CD4-positive, alpha-beta T cell (primary cell): Measurements from ENCODE around the gene MNT. TPM values are rescaled to one million over a fixed set of nuclear protein-coding genes. Genes with fewer than 3 reads are reported as not detected.

Source experiments
- ATAC-seq: fragments of 200-7000 bp; cut with Tn5 transposase; one replicate; pipeline ENCODE4 v1.10.0; 2022; ENCODE audit warnings: mild to moderate bottlenecking; ENCODE audit not compliant: poor library complexity
- CTCF ChIA-PET: fragments of 350-600 bp; sonication (Branson Sonifier 250); formaldehyde crosslinking; loops from one replicate; lab custom pipeline; 2021; ENCODE audit warnings: antibody characterized with exemption, inconsistent platforms; lab: Charles Lee
- POLR2A ChIA-PET: fragments of 350-600 bp; sonication (Branson Sonifier 250); formaldehyde crosslinking; loops from one replicate; lab custom pipeline; 2021; ENCODE audit warnings: antibody characterized with exemption, inconsistent platforms; lab: Charles Lee
- DNase-seq, 14 experiments: peaks; one replicate each; pipeline ENCODE4 v3.0.0-alpha.2; 2013 to 2020; ENCODE audit warnings: mixed read lengths in 2 of 14
- H3K27ac ChIP-seq, 2 donors: one replicate each; pipeline versions ENCODE4 v1.5.1 to v1.7.0; 2013; ENCODE audit warnings: low read length in 2 of 2, low read depth in 1 of 2, mild to moderate bottlenecking in 1 of 2
- H3K27me3 ChIP-seq, 2 experiments: 1 replicate in 1 of 2; 2 replicates in 1 of 2; pipeline versions ENCODE4 v1.6.1 to v1.7.0; 2013; ENCODE audit warnings: low read length in 2 of 2, control low read depth in 1 of 2, mild to moderate bottlenecking in 1 of 2, moderate library complexity in 1 of 2; ENCODE audit not compliant: insufficient read depth in 2 of 2, control insufficient read depth in 1 of 2
- H3K36me3 ChIP-seq: one replicate; pipeline ENCODE4 v1.6.1; 2013; ENCODE audit warnings: low read length, control low read depth; ENCODE audit not compliant: insufficient read depth
- H3K4me1 ChIP-seq: one replicate; pipeline ENCODE4 v1.6.1; 2013; ENCODE audit warnings: low read length, control low read depth; ENCODE audit not compliant: insufficient read depth
- H3K4me3 ChIP-seq: one replicate; pipeline ENCODE4 v1.5.1; 2013; ENCODE audit warnings: mild to moderate bottlenecking, low read length, moderate library complexity
- H3K9me3 ChIP-seq, 2 experiments: 1 replicate in 1 of 2; 2 replicates in 1 of 2; pipeline versions ENCODE4 v1.6.1 to v1.7.0; 2013; ENCODE audit warnings: low read length in 2 of 2, mild to moderate bottlenecking in 2 of 2, control low read depth in 1 of 2, moderate library complexity in 1 of 2; ENCODE audit not compliant: control insufficient read depth in 1 of 2, insufficient read depth in 1 of 2
- H3K27ac Mint-ChIP-seq: one replicate; pipeline ENCODE4 v1.8.0; 2020; ENCODE audit warnings: mixed read lengths
- H3K27me3 Mint-ChIP-seq: one replicate; pipeline ENCODE4 v1.8.0; 2021; ENCODE audit warnings: mixed read lengths
- H3K36me3 Mint-ChIP-seq: one replicate; pipeline ENCODE4 v1.8.0; 2021; ENCODE audit warnings: low read depth, mixed read lengths
- H3K4me1 Mint-ChIP-seq: one replicate; pipeline ENCODE4 v1.8.0; 2021; ENCODE audit warnings: low read depth, mixed read lengths
- H3K4me3 Mint-ChIP-seq: one replicate; pipeline ENCODE4 v1.8.0; 2020; ENCODE audit warnings: mild to moderate bottlenecking, mixed read lengths
- H3K9me3 Mint-ChIP-seq: one replicate; pipeline ENCODE4 v1.8.0; 2020; ENCODE audit warnings: mixed read lengths
- intact Hi-C, 2 experiments: fragments of 100-400 bp; cut with DNase I in 1 of 2; cut with micrococcal nuclease in 1 of 2; formaldehyde crosslinking; loops; one replicate each; pipeline versions ENCODE4 v1.15.1 to v1.9.0; 2023 to 2025; cut with DNase I, micrococcal nuclease
- total RNA-seq, 174 experiments: library from RNA in 2 of 174; stranded (reverse) in 2 of 174; gene quantifications; one replicate each; pipeline ENCODE4 v1.2.3 and lab custom pipeline; 2021 to 2026
- TF ChIP-seq, protein P1 (sequence below): fragments of 200-600 bp; IDR thresholded peaks from one replicate; pipeline ENCODE4 v1.8.0; 2022; ENCODE audit warnings: antibody characterized with exemption, mild to moderate bottlenecking

The MNT gene
- total RNA-seq, 2 experiments from 2014 or later, result 111 to 118 TPM

DNA sequence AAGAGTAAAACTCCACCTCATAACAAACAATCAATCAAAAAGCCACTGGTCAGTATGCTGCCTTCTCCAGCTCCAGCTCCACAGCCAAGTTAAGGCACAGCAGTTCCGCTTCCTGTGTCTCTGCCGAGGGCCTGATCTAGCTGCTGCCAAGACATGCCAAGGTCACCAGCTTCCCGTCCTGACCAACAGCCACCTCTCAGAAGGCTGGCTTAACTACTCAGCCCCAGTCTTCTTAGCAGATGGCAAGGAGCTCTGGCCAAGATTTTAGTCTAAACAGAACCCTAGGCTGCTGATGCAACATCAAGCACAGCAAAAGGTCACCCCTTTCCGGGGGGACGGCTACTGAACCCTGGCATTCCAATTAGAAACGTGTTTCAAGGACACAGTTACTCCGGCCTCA, 17.7 kb upstream of the MNT start:
- ChIA-PET POLR2A (interaction anchor here (1.2 to 2.6 kb wide), 3 partner anchors 25 to 36 kb away, joined by 3 to 9 read pairs (median 4); no protein-coding TSS in a partner anchor), CTCF (interaction anchor here (7.7 kb wide), 1 partner anchor 36 kb away, joined by 204 read pairs; no protein-coding TSS in a partner anchor)
- no peaks in the 10 kb centered on the region for H3K4me1 Mint-ChIP-seq
- H3K36me3 Mint-ChIP-seq, result peaks cover 69% of the 10 kb centered on the region
- H3K9me3 Mint-ChIP-seq, result no peaks in the 10 kb centered on the region
- ATAC-seq (no peak), DNase-seq (peak in 1 of 14 experiments; percentile 21)
- H3K9me3 ChIP-seq, result no peaks in the 10 kb centered on the region
- H3K27ac Mint-ChIP-seq, result no peak overlapping the region
- H3K27me3 Mint-ChIP-seq, result no peaks in the 10 kb centered on the region
- no peaks in the 10 kb centered on the region for H3K4me1 ChIP-seq
- no peaks in the 10 kb centered on the region for H3K27me3 ChIP-seq
- intact Hi-C loops, result no loop called here
- peaks cover 46% of the 10 kb centered on the region for H3K36me3 ChIP-seq
- TF ChIP-seq, protein P1, sequence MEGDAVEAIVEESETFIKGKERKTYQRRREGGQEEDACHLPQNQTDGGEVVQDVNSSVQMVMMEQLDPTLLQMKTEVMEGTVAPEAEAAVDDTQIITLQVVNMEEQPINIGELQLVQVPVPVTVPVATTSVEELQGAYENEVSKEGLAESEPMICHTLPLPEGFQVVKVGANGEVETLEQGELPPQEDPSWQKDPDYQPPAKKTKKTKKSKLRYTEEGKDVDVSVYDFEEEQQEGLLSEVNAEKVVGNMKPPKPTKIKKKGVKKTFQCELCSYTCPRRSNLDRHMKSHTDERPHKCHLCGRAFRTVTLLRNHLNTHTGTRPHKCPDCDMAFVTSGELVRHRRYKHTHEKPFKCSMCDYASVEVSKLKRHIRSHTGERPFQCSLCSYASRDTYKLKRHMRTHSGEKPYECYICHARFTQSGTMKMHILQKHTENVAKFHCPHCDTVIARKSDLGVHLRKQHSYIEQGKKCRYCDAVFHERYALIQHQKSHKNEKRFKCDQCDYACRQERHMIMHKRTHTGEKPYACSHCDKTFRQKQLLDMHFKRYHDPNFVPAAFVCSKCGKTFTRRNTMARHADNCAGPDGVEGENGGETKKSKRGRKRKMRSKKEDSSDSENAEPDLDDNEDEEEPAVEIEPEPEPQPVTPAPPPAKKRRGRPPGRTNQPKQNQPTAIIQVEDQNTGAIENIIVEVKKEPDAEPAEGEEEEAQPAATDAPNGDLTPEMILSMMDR, result no peak
- no peak overlapping the region for H3K4me3 ChIP-seq
- no peak overlapping the region for H3K27ac ChIP-seq
- no peak overlapping the region for H3K4me3 Mint-ChIP-seq

DNA sequence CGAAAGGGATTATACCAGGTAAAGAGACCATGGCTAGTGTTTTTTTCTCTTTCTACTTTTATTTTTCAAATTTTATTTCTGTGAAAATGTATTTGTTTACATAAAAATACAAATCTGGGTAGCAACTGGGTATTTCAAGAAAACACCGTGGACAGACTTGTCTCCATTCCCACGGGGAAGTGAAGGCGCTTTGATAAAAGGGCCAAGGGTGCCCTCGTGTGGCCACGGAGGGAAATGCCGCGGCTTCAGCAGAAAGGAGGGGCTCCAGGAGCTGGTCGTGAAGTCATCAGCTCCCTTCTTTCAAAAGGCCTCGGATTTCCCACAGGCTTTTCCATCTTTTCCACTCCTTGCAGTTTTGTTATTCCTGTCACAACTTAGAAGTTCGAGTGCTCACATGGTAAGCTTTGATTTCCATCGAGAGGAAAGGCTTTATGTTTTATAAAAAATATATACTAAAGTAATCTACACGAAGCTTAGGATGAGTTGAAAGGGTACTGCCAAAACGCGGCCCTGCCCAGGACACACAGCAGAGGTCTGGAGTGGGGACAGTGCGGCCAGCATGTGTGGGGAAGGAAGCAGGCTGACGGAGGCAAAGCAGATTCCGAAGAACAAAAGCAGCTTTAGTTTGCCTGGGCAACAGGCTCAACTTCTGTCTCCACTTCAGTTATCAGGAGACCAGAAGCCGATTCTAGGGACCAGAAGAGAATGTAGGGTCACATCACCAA, 15.3 kb upstream of the MNT start:
- peaks cover 40% of the 10 kb centered on the region for H3K36me3 ChIP-seq
- ChIA-PET CTCF (interaction anchor here (0.7 to 7.7 kb wide), 21 partner anchors 9 to 369 kb away, joined by 3 to 204 read pairs (median 4); partner anchors contain the start of genes SGSM2 and TSR1), POLR2A (interaction anchor here (0.7 to 3.2 kb wide), 7 partner anchors 10 to 84 kb away, joined by 4 to 56 read pairs (median 6); no protein-coding TSS in a partner anchor)
- no peaks in the 10 kb centered on the region for H3K9me3 Mint-ChIP-seq
- no peak overlapping the region for H3K4me3 Mint-ChIP-seq
- TF ChIP-seq, protein P1, result peak; percentile 98
- no peaks in the 10 kb centered on the region for H3K4me1 Mint-ChIP-seq
- H3K4me1 ChIP-seq, result no peaks in the 10 kb centered on the region
- H3K27me3 ChIP-seq, result no peaks in the 10 kb centered on the region
- ATAC-seq (peak; percentile 90), DNase-seq (peak; percentile 70 to 93 (median 85))
- H3K9me3 ChIP-seq, result no peaks in the 10 kb centered on the region
- no peaks in the 10 kb centered on the region for H3K27me3 Mint-ChIP-seq
- H3K4me3 ChIP-seq, result no peak overlapping the region
- no peak overlapping the region for H3K27ac ChIP-seq
- peaks cover 61% of the 10 kb centered on the region for H3K36me3 Mint-ChIP-seq
- intact Hi-C loops, result loop anchor here (1.0 kb wide), 2 partner anchors 15 to 34 kb away; partner anchors contain the start of gene MNT (in 1 of the 2)
- H3K27ac Mint-ChIP-seq, result peak overlapping the region; percentile 31

DNA sequence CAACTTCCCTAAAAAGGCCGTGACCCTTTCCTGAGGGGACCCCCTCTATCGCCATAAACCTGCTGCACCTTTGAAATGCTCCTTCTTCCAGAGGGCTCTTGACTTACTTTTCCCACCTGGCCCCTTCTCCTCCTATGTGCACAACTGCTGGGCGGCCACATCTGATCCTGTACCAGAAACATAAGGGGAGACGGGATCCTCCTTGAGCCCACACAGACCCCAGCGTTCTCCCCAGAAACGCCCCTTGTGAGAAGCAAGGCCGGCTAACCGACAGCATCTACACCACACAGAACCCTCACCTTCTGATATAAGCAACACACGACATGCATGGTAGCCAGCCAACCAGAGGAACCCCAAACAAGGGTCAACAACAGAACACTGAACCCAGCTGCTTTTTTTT, 14.2 kb upstream of the MNT start:
- Histone ChIP-seq H3K4me1 (no peaks in the 10 kb centered on the region), H3K27me3 (no peaks in the 10 kb centered on the region), H3K9me3 (no peaks in the 10 kb centered on the region), H3K4me3 (no peak overlapping the region), H3K36me3 (peaks cover 29% of the 10 kb centered on the region), H3K27ac (no peak overlapping the region)
- intact Hi-C loops, result no loop called here
- Mint-ChIP-seq H3K36me3 (peaks cover 58% of the 10 kb centered on the region), H3K27me3 (no peaks in the 10 kb centered on the region), H3K4me1 (no peaks in the 10 kb centered on the region), H3K27ac (no peak overlapping the region), H3K9me3 (no peaks in the 10 kb centered on the region), H3K4me3 (no peak overlapping the region)
- ChIA-PET CTCF (interaction anchor here (1.3 to 7.7 kb wide), 6 partner anchors 13 to 78 kb away, joined by 3 to 204 read pairs (median 13); partner anchors contain the start of genes SGSM2 and TSR1), POLR2A (interaction anchor here (0.9 to 3.2 kb wide), 4 partner anchors 13 to 33 kb away, joined by 6 to 56 read pairs (median 18); no protein-coding TSS in a partner anchor)
- DNase-seq (no peak), ATAC-seq (no peak)
- TF ChIP-seq, protein P1, result no peak
